Lower leg skin (tissue), 3 donors: ENCODE results near the gene APBA2.

ENCODE experiments used
- POLR2A ChIP-seq, 2 donors: fragments of 450-650 bp; IDR thresholded peaks; one replicate each; pipeline ENCODE4 v1.6.1; 2016 to 2017; ENCODE audit warnings: antibody characterized with exemption in 2 of 2, mild to moderate bottlenecking in 1 of 2, moderate library complexity in 1 of 2
- TF ChIP-seq, protein P1 (sequence below), 3 donors: fragments of 450-650 bp; IDR thresholded peaks; one replicate each; pipeline ENCODE4 v1.5.1; 2016; ENCODE audit warnings: antibody characterized with exemption in 3 of 3, mild to moderate bottlenecking in 3 of 3, moderate library complexity in 2 of 3

DNA sequence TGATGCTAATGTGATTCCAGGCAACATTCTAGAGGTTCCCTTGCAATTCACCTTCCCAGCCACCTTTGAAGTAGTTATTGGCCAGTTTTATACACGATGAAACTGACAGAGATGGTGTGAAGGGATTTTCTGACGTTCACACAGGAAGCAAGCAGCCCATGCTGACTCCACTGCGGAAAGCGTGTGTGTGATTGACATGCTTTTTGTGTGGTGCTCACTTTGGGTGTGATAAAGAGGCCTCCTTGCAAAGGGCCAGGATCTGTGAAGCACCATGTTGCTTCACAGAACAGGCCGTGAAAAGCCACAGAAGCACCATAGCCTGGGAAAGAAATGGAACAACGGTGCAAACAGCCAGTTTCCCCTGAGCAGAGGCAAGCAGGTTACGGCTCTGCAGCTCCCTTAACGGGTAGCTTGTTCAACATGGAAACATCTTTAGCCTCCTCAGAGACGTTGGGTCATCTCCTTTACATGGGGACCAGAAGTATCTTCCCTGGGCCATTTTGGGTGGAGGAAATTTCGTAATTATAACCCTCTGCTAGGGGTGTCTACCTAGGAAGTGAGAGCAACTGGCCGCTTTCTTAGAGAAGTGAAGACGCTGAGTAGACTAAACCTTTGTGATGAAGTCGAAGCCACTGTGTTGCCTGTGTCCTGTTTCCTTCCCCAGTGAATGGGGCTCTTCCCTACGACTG is 108.5 kb downstream of the APBA2 start:
- TF ChIP-seq POLR2A (IDR thresholded peaks at IDR 0.05): no peak
- TF ChIP-seq, protein P1, sequence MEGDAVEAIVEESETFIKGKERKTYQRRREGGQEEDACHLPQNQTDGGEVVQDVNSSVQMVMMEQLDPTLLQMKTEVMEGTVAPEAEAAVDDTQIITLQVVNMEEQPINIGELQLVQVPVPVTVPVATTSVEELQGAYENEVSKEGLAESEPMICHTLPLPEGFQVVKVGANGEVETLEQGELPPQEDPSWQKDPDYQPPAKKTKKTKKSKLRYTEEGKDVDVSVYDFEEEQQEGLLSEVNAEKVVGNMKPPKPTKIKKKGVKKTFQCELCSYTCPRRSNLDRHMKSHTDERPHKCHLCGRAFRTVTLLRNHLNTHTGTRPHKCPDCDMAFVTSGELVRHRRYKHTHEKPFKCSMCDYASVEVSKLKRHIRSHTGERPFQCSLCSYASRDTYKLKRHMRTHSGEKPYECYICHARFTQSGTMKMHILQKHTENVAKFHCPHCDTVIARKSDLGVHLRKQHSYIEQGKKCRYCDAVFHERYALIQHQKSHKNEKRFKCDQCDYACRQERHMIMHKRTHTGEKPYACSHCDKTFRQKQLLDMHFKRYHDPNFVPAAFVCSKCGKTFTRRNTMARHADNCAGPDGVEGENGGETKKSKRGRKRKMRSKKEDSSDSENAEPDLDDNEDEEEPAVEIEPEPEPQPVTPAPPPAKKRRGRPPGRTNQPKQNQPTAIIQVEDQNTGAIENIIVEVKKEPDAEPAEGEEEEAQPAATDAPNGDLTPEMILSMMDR (IDR thresholded peaks at IDR 0.05): no peak
